Transverse colon (tissue), 4 donors: ENCODE results near the gene HOXB5. TPM values are rescaled to one million over a fixed set of nuclear protein-coding genes. Genes with fewer than 3 reads are reported as not detected.
A peak's percentile ranks its signal among the peaks of the same experiment; 100 is the strongest.

Source experiments
- DNase-seq: peaks from one replicate; pipeline ENCODE4 v3.0.0-alpha.2; 2019
- H3K27ac ChIP-seq, 4 donors: fragments of 200-600 bp; sonication (generic); 2 replicates each; pipeline ENCODE4 v1.5.1; 2016 to 2018; ENCODE audit warnings: inconsistent platforms in 4 of 4
- H3K27me3 ChIP-seq: fragments of 200-600 bp; sonication (generic); 2 replicates; pipeline ENCODE4 v1.5.1; 2017; ENCODE audit warnings: inconsistent platforms
- H3K36me3 ChIP-seq, 4 donors: fragments of 200-600 bp; sonication (generic); 2 replicates each; pipeline ENCODE4 v1.5.1; 2017 to 2019; ENCODE audit warnings: inconsistent platforms in 4 of 4
- H3K4me1 ChIP-seq, 4 donors: fragments of 200-600 bp; sonication (generic); 2 replicates each; pipeline ENCODE4 v1.5.1; 2017 to 2020; ENCODE audit warnings: inconsistent platforms in 4 of 4
- H3K4me3 ChIP-seq, 4 donors: fragments of 200-600 bp; sonication (generic); 1 replicate in 1 of 4; 2 replicates in 3 of 4; pipeline versions ENCODE4 v1.5.1 to v1.6.1; 2017 to 2019; ENCODE audit warnings: inconsistent platforms in 4 of 4
- H3K9me3 ChIP-seq, 2 donors: fragments of 200-600 bp; sonication (generic); 2 replicates each; pipeline ENCODE4 v1.5.1; 2017 to 2019; ENCODE audit warnings: inconsistent platforms in 2 of 2
- EP300 ChIP-seq: sonication (generic); formaldehyde crosslinking; IDR thresholded peaks from one replicate; pipeline ENCODE4 v1.6.1; 2017; ENCODE audit warnings: antibody characterized with exemption, low read depth
- POLR2A ChIP-seq: fragments of 450-650 bp; IDR thresholded peaks from one replicate; pipeline ENCODE4 v1.6.1; 2016; ENCODE audit warnings: antibody characterized with exemption, mild to moderate bottlenecking, moderate library complexity
- POLR2AphosphoS5 ChIP-seq, 3 donors: sonication (generic); formaldehyde crosslinking; IDR thresholded peaks; one replicate each; pipeline ENCODE4 v1.6.1; 2016; ENCODE audit warnings: antibody characterized with exemption in 3 of 3
- WGBS, 2 donors: methylation state at CpG; one replicate each; pipeline ENCODE4 v1.1.5; 2018; ENCODE audit warnings: low coverage in 1 of 2; 5-methylcytosine and 5-hydroxymethylcytosine counted together
- in situ Hi-C, 4 donors: fragments of 200-750 bp; cut with MboI; loops; one replicate each; pipeline versions ENCODE4 v1.15.0 to v1.15.1; 2017; ENCODE audit warnings: low sequenced_read_pairs in 3 of 4, low pct_ligation_motif_present in 1 of 4, low pct_unique_long_range_greater_than_20kb in 1 of 4
- intact Hi-C: fragments of 100-400 bp; cut with DNase I; formaldehyde crosslinking; loops from one replicate; pipeline ENCODE4 v1.15.1; 2023; ENCODE audit warnings: low total_unique reads
- total RNA-seq, 4 donors: library from RNA; depleted of rRNA; stranded (reverse); fragments of >200 nt; gene quantifications; one replicate each; pipeline ENCODE4 v1.1.0, GENCODE V29; 2016
- TF ChIP-seq, protein P1 (sequence below), 5 experiments: fragments of 200-600 bp in 3 of 5; fragments of 450-650 bp in 2 of 5; sonication (generic) in 3 of 5; IDR thresholded peaks; 1 replicate in 2 of 5; 2 replicates in 3 of 5; pipeline ENCODE4 v1.5.1; 2016 to 2017; ENCODE audit warnings: antibody characterized with exemption in 5 of 5, inconsistent platforms in 3 of 5, mild to moderate bottlenecking in 2 of 5, moderate library complexity in 1 of 5

HOXB5 gene
- total RNA-seq, 4 donors from 2014 or later, result 10.5 to 35.4 (median 18.7) TPM

DNA sequence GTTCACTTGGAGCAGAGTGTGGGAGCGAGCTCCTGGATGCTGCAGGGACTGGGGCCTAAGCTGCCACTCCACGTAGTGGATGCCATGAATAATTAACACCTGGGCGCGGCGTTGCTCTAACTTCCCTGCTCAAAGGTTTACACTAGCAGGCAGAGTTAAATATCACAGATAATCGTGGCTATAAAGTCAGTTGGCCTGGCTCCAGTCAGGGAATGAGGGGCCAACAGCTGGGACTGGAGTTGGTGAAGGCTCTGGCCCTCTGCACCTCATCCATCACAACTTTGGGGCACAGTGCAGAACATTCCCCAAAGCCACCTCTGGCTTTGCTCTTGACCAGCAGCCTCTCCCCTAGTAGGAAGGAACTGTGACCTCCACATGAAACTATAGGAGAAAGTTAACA, 26.4 kb downstream of the HOXB5 start:
- 18 to 33% methylated on average over 4 to 6 of the region's 6 CpGs for WGBS, 2 donors
- H3K4me1 ChIP-seq, result peaks cover 32 to 95% (median 69%) of the 10 kb centered on the region in 4 donors
- DNase-seq, result peak; percentile 71
- in situ Hi-C loops (no loop called here), intact Hi-C loops (no loop called here)
- H3K4me3 ChIP-seq, result no peak overlapping the region
- no peaks in the 10 kb centered on the region for H3K9me3 ChIP-seq
- TF ChIP-seq EP300 (no peak), POLR2AphosphoS5 (IDR thresholded peaks at IDR 0.05) (no peak), POLR2A (no peak)
- TF ChIP-seq, protein P1, sequence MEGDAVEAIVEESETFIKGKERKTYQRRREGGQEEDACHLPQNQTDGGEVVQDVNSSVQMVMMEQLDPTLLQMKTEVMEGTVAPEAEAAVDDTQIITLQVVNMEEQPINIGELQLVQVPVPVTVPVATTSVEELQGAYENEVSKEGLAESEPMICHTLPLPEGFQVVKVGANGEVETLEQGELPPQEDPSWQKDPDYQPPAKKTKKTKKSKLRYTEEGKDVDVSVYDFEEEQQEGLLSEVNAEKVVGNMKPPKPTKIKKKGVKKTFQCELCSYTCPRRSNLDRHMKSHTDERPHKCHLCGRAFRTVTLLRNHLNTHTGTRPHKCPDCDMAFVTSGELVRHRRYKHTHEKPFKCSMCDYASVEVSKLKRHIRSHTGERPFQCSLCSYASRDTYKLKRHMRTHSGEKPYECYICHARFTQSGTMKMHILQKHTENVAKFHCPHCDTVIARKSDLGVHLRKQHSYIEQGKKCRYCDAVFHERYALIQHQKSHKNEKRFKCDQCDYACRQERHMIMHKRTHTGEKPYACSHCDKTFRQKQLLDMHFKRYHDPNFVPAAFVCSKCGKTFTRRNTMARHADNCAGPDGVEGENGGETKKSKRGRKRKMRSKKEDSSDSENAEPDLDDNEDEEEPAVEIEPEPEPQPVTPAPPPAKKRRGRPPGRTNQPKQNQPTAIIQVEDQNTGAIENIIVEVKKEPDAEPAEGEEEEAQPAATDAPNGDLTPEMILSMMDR (IDR thresholded peaks at IDR 0.05), result no peak
- H3K36me3 ChIP-seq, result no peaks in the 10 kb centered on the region
- no peaks in the 10 kb centered on the region for H3K27me3 ChIP-seq
- H3K27ac ChIP-seq, result peak overlapping the region; percentile 89 to 95 (median 92)

DNA sequence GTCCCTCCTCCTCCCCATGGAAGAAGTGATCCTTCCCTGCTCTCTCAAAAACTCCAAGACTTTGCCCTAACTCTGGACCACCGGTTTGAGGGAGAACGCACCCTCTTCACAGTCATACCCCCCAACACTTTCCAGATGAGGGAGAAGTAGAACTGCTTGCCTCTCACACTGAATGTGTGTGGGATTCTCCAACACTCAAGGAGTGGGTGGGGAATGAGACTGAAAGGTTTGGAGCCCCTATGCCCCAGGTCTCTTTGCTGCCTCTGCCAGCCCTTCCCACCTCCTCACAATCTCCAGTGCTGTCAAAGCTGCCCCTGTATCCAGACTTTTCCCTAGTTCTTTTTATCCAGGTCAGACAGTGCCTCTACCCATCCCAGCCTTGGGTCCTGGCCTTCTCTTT, 26.9 kb downstream of the HOXB5 start:
- H3K4me3 ChIP-seq, result no peak overlapping the region
- no peaks in the 10 kb centered on the region for H3K27me3 ChIP-seq
- TF ChIP-seq, protein P1 (IDR thresholded peaks at IDR 0.05), result no peak
- no peak for TF ChIP-seq EP300
- TF ChIP-seq POLR2AphosphoS5 (IDR thresholded peaks at IDR 0.05), result no peak
- TF ChIP-seq POLR2A, result no peak
- DNase-seq, result no peak
- H3K27ac ChIP-seq, result peak overlapping the region; percentile 89 to 95 (median 92)
- intact Hi-C loops, result no loop called here
- peaks cover 33 to 95% (median 69%) of the 10 kb centered on the region in 4 donors for H3K4me1 ChIP-seq
- in situ Hi-C loops, result no loop called here
- WGBS, 2 donors, result 50 to 66% methylated on average over 2 of the region's 2 CpGs
- no peaks in the 10 kb centered on the region for H3K36me3 ChIP-seq
- no peaks in the 10 kb centered on the region for H3K9me3 ChIP-seq

DNA sequence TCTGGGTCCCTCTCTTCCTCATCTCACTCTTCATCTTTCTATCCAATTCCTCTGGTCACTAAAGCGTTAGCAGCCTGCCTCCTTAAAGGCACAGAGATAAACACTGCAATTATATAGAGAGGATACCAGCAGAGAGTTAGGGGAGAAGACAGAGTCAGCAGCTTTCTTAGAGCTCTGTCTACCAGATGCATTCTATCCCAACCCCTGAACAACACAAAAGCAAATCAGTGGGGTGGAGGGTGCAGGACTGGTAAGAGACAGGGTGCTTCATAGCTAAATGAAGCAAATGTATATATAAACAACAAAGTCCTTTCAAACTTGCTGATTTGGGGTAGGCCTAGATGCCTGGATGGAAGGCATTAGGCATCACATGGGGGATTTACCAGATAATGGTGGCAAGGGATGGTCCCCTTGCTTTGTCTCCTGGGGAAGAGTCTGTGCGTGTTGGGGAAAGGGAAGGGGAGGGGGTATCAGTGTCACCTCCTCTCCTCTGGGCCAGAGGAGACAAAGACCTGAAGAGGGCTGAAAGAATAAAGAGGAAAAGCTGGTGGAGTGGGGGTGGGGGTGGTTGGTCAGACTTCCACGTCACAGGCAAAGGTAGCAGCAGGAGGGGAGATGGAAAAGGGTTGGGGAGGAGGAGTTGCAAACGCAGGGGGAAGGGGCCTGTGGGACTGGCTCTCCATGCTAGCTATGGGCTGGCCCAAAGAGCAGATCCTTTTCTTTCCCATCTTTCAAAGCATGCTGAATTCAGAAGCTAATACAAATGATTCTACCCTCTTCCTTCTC, 27.5 kb downstream of the HOXB5 start:
- no peak for DNase-seq
- H3K36me3 ChIP-seq, result no peaks in the 10 kb centered on the region
- H3K27me3 ChIP-seq, result no peaks in the 10 kb centered on the region
- peak overlapping the region; percentile 91 to 95 (median 94) for H3K27ac ChIP-seq
- TF ChIP-seq EP300 (no peak), POLR2A (no peak), POLR2AphosphoS5 (IDR thresholded peaks at IDR 0.05) (no peak)
- TF ChIP-seq, protein P1 (IDR thresholded peaks at IDR 0.05), result no peak
- in situ Hi-C loops, result no loop called here
- WGBS, 2 donors, result 70 to 77% methylated on average over 2 to 4 of the region's 4 CpGs
- H3K9me3 ChIP-seq, result no peaks in the 10 kb centered on the region
- intact Hi-C loops, result no loop called here
- no peak overlapping the region for H3K4me3 ChIP-seq
- peaks cover 34 to 95% (median 70%) of the 10 kb centered on the region in 4 donors for H3K4me1 ChIP-seq

DNA sequence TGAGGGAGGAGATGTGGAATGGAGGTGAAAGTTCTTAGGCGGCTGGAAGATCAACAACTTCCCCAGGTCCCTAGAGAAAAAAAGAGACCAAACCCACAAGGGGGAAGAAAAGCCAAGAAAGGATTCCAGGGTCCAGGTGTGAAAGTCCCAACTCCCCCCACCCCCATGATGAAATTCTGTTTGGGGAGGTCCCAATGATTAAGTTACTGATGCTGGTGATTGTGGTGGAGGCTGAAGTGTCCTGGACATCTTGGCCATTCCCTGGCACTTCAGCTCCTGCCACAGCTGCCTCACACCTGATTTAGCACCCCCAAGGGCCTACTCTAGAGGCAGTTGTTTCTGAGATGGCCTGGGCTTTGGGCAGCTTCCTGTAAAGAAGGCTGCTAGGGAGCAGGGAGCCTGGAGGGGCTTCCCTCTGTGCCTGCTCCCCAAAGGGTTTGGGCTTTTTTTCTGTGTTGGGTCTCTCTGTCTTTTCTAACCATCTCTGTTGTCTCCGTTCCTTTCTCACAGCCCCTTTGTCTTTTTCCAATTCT, 28.5 kb downstream of the HOXB5 start:
- 63 to 80% methylated on average over 2 of the region's 2 CpGs for WGBS, 2 donors
- no peaks in the 10 kb centered on the region for H3K27me3 ChIP-seq
- H3K36me3 ChIP-seq, result no peaks in the 10 kb centered on the region
- no peak for TF ChIP-seq EP300
- no peak for TF ChIP-seq POLR2AphosphoS5 (IDR thresholded peaks at IDR 0.05)
- no peak for TF ChIP-seq POLR2A
- TF ChIP-seq, protein P1 (IDR thresholded peaks at IDR 0.05), result no peak
- peak overlapping the region; percentile 89 to 95 (median 94) for H3K27ac ChIP-seq
- intact Hi-C loops (no loop called here), in situ Hi-C loops (no loop called here)
- H3K4me1 ChIP-seq, result peaks cover 37 to 95% (median 70%) of the 10 kb centered on the region in 4 donors
- no peak overlapping the region for H3K4me3 ChIP-seq
- no peaks in the 10 kb centered on the region for H3K9me3 ChIP-seq
- DNase-seq, result no peak
